SK-N-MC (cell line): ENCODE measurements around the gene RAB9B.

ENCODE experiments used
- EZH2 ChIP-seq: fragments of 200-600 bp; sonication (generic); IDR thresholded peaks from one replicate; pipeline ENCODE4 v1.6.1; 2017; ENCODE audit warnings: antibody characterized with exemption
- POLR2AphosphoS5 ChIP-seq: IDR thresholded peaks from 2 replicates; pipeline ENCODE4 v1.6.1; 2012; ENCODE audit warnings: mild to moderate bottlenecking, low read depth, low read length, borderline replicate concordance

DNA sequence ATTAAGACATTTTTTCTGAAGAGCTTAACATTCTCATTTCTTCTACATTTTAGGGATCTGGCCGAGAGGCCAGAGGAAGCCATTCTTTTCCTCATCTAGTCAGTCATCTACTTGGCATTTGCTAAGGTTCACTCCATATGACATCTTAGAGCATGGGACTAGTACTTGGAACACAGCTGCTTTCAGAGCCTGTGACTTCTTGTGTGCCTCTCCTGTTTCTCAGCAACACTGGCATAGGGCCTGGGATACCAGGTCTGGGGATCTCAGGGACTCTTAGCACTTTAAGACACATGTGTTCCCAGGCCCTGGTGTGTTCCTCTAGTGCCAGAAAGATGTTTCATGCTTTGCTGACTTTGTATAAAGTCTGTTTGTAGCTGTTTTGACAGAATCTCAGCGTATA is 48.1 kb downstream of the RAB9B start:
- no peak for TF ChIP-seq POLR2AphosphoS5
- TF ChIP-seq EZH2: no peak
